ENCODE data around the gene PCDHA7. TPM values are rescaled to one million over a fixed set of nuclear protein-coding genes. Genes with fewer than 3 reads are reported as not detected.
A peak's percentile ranks its signal among the peaks of the same experiment; 100 is the strongest.
"Not testable (repeated sequence)": the region's sequence is repeated elsewhere in the genome, so short reads cannot be mapped to it uniquely, and the experiment has no call there.

PCDHA7 gene
- total RNA-seq, 1 donor from 2014 or later = 2.3 TPM

DNA sequence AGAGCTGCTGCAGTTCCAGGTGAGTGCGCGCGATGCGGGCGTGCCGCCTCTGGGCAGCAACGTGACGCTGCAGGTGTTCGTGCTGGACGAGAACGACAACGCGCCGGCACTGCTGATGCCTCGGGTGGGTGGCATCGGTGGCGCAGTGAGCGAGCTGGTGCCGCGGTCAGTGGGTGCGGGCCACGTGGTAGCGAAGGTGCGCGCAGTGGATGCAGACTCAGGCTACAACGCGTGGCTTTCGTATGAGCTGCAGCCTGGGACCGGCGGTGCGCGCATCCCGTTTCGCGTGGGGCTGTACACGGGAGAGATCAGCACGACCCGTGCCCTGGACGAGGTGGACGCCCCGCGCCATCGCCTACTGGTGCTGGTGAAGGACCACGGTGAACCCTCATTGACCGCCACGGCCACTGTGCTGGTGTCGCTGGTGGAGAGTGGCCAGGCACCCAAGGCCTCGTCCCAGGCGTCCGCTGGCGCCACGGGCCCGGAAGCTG, 31.2 kb upstream of the PCDHA7 start:
- TF ChIP-seq, protein P1, sequence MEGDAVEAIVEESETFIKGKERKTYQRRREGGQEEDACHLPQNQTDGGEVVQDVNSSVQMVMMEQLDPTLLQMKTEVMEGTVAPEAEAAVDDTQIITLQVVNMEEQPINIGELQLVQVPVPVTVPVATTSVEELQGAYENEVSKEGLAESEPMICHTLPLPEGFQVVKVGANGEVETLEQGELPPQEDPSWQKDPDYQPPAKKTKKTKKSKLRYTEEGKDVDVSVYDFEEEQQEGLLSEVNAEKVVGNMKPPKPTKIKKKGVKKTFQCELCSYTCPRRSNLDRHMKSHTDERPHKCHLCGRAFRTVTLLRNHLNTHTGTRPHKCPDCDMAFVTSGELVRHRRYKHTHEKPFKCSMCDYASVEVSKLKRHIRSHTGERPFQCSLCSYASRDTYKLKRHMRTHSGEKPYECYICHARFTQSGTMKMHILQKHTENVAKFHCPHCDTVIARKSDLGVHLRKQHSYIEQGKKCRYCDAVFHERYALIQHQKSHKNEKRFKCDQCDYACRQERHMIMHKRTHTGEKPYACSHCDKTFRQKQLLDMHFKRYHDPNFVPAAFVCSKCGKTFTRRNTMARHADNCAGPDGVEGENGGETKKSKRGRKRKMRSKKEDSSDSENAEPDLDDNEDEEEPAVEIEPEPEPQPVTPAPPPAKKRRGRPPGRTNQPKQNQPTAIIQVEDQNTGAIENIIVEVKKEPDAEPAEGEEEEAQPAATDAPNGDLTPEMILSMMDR (conservative IDR thresholded peaks at IDR 0.05) = no peak
- H3K27me3 Mint-ChIP-seq (ENCODE audit: low read depth) = no peaks in the 10 kb centered on the region

DNA sequence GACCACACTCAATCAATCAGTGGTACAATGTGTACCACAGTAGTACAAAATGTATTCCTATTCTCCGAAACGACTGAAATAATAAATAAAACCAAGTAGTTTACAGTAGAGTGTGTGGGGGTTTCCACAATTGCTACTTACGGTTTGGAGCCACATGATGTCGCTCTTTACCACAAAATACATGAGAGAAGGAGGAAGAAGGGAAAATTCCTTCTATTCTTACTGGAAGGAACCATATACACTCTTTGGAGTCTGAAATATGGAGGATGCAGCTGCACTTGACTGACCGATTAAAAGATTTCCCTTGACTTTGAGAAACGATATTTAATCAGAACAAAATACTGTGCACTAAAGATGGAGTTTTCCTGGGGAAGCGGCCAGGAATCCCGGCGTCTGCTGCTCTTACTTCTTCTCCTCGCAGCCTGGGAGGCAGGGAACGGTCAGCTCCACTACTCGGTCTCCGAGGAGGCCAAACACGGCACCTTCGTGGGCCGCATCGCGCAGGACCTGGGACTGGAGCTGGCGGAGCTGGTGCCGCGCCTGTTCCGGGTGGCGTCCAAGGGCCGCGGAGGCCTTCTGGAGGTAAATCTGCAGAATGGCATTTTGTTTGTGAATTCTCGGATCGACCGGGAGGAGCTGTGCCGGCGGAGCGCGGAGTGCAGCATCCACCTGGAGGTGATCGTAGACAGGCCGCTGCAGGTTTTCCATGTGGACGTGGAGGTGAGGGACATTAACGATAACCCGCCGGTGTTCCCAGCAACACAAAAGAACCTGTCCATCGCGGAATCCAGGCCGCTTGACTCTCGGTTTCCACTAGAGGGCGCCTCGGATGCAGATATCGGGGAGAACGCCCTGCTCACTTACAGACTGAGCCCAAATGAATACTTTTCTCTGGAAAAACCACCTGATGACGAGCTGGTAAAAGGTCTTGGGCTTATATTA, 27.0 kb upstream of the PCDHA7 start, which contains the start of gene PCDHA4:
Gene PCDHA4, plus strand, starts transcription at position 235 of the 942 bp plus-strand sequence.
- Mint-ChIP-seq H3K27me3 (ENCODE audit: low read depth) (no peaks in the 10 kb centered on the region), H3K9me3 (peaks cover 21% of the 10 kb centered on the region), H3K27ac (ENCODE audit: unreplicated experiment) (peak within 1 kb of the TSS; percentile 90), H3K4me3 (peak within 1 kb of the TSS; percentile 90), H3K36me3 (ENCODE audit: low read depth) (peaks cover 49% of the 10 kb centered on the region), H3K4me1 (peaks cover 16% of the 10 kb centered on the region)
- DNase-seq (ENCODE audit: low read depth, low spot score) = peak; percentile 69
- TF ChIP-seq, protein P1 (conservative IDR thresholded peaks at IDR 0.05) = peak; percentile 73

More for the DNA sequence above, 31.2 kb upstream of the PCDHA7 start:
- Mint-ChIP-seq H3K9me3 (peaks cover 20% of the 10 kb centered on the region), H3K27ac (ENCODE audit: unreplicated experiment) (no peak overlapping the region), H3K4me1 (peaks cover 13% of the 10 kb centered on the region), H3K36me3 (ENCODE audit: low read depth) (peaks cover 42% of the 10 kb centered on the region), H3K4me3 (no peak overlapping the region)
- DNase-seq (ENCODE audit: low read depth, low spot score) = no peak

DNA sequence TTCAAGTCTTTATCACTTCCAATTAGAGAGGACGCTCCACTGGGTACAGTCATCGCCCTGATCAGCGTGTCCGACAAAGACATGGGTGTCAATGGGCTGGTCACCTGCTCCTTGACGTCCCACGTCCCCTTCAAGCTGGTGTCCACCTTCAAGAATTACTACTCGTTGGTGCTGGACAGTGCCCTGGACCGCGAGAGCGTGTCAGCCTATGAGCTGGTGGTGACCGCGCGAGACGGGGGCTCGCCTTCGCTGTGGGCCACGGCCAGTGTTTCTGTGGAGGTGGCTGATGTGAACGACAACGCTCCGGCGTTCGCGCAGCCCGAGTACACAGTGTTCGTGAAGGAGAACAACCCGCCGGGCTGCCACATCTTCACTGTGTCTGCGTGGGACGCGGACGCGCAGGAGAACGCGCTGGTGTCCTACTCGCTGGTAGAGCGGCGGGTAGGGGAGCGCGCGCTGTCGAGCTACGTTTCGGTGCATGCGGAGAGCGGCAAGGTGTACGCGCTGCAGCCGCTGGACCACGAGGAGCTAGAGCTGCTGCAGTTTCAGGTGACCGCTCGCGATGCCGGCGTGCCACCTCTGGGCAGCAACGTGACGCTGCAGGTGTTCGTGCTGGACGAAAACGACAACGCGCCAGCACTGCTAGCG, 25.7 kb upstream of the PCDHA7 start:
- not testable (repeated sequence) for H3K27ac Mint-ChIP-seq (ENCODE audit: unreplicated experiment); DNase-seq (ENCODE audit: low read depth, low spot score); H3K27me3 Mint-ChIP-seq (ENCODE audit: low read depth)
- H3K4me1 Mint-ChIP-seq = peaks cover 16% of the 10 kb centered on the region
- peaks cover 26% of the 10 kb centered on the region for H3K9me3 Mint-ChIP-seq
- peak overlapping the region; percentile 90 for H3K4me3 Mint-ChIP-seq
- peaks cover 58% of the 10 kb centered on the region for H3K36me3 Mint-ChIP-seq (ENCODE audit: low read depth)

DNA sequence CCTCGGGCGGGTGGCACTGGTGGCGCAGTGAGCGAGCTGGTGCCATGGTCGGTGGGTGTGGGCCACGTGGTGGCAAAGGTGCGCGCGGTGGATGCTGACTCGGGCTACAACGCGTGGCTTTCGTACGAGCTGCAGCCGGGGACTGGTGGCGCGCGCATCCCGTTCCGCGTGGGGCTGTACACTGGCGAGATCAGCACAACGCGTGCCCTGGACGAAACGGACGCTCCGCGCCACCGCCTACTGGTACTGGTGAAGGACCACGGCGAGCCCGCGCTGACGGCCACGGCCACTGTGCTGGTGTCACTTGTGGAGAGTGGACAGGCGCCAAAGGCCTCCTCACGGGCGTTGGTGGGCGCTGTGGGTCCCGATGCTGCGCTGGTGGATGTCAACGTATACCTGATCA, 25.2 kb upstream of the PCDHA7 start:
- H3K4me3 Mint-ChIP-seq = no peak overlapping the region
- peaks cover 16% of the 10 kb centered on the region for H3K4me1 Mint-ChIP-seq
- TF ChIP-seq, protein P1 (conservative IDR thresholded peaks at IDR 0.05) = no peak
- H3K27ac Mint-ChIP-seq (ENCODE audit: unreplicated experiment) = no peak overlapping the region
- H3K27me3 Mint-ChIP-seq (ENCODE audit: low read depth) = no peaks in the 10 kb centered on the region
- peaks cover 54% of the 10 kb centered on the region for H3K36me3 Mint-ChIP-seq (ENCODE audit: low read depth)
- no peak for DNase-seq (ENCODE audit: low read depth, low spot score)
- peaks cover 22% of the 10 kb centered on the region for H3K9me3 Mint-ChIP-seq

DNA sequence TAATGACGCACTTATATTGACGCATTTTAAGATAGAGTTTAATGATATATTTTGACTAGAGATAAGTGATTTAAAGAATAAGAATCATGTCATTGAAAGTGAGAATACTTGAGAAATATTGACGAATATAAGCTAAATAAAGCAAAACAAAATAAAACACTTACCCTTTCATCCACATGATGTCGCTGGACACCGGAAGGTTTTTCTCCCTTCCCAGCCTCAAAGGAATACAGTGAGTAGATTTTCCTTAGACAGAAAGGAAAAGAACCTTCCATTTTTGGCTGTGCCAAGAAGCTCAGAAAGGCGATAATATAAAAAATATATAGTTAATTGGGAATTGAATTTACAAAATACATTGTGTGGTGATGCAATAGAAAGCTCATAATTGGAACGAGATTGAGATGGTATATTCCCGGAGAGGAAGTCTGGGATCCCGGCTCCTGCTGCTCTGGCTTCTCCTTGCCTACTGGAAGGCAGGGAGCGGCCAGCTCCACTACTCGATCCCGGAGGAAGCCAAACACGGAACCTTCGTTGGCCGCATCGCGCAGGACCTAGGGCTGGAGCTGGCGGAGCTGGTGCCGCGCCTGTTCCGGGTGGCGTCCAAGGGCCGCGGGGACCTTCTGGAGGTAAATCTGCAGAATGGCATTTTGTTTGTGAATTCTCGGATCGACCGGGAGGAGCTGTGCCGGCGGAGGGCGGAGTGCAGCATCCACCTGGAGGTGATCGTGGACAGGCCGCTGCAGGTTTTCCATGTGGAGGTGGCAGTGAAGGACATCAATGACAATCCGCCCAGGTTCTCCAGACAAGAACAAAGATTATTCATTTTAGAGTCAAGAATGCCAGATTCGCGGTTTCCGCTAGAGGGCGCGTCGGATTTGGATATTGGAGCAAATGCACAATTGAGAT, 12.4 kb upstream of the PCDHA7 start, which contains the start of gene PCDHA5:
Gene PCDHA5, plus strand, starts transcription at position 239 of the 906 bp plus-strand sequence.
- no peaks in the 10 kb centered on the region for H3K4me1 Mint-ChIP-seq
- H3K36me3 Mint-ChIP-seq (ENCODE audit: low read depth) = peaks cover 43% of the 10 kb centered on the region
- H3K27ac Mint-ChIP-seq (ENCODE audit: unreplicated experiment) = no peak within 1 kb of the TSS
- TF ChIP-seq, protein P1 (conservative IDR thresholded peaks at IDR 0.05) = no peak
- H3K9me3 Mint-ChIP-seq = peaks cover 3% of the 10 kb centered on the region
- no peak within 1 kb of the TSS for H3K4me3 Mint-ChIP-seq
- DNase-seq (ENCODE audit: low read depth, low spot score) = no peak
- no peaks in the 10 kb centered on the region for H3K27me3 Mint-ChIP-seq (ENCODE audit: low read depth)

Data from neural crest cell (in vitro differentiated cells).